NCI-H2029 (cell line): ENCODE measurements around the gene VAMP8.
A peak's percentile ranks its signal among the peaks of the same experiment; 100 is the strongest.
"Not testable (repeated sequence)": the region's sequence is repeated elsewhere in the genome, so short reads cannot be mapped to it uniquely, and the experiment has no call there.

Experiments used
- DNase-seq: peaks from one replicate; lab custom pipeline; 2025; lab: John Stamatoyannopoulos, UW

The VAMP8 gene

DNA sequence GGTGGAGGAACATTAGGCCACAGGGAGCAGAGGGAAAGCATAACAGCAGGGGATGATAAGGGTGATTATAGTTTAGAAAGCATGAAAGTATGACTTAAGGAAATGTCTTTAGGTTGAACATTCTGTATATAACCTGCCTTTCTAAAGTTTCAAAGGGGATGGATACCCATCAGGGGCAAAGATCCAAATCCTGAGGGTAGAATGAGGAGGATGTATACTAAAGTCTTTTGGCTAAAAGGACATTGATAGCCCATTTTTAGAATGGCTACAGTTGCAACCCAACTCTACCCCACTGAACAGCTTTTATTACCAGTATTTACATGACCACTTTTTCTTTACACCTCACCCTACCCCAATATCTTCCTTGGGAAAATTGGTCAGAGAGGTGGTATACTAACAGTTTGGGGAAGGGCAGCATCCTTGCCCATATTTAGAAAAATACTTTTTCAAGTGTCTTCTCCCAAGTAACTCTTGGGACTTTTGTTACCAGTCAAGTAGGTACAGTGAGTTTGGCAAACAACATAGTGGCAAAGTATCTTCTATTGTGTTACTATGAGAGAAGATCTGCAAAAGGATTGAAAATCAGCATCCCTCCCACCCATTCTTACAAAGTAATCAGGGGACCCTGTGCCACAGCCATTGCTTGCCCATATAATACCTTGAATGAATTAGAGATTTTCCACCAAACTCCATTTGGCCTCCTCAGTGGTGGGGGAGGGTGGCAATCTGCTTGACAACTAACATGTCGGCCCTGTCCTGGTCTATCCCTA is 30.1 kb upstream of the VAMP8 start:
- no peak for DNase-seq

DNA sequence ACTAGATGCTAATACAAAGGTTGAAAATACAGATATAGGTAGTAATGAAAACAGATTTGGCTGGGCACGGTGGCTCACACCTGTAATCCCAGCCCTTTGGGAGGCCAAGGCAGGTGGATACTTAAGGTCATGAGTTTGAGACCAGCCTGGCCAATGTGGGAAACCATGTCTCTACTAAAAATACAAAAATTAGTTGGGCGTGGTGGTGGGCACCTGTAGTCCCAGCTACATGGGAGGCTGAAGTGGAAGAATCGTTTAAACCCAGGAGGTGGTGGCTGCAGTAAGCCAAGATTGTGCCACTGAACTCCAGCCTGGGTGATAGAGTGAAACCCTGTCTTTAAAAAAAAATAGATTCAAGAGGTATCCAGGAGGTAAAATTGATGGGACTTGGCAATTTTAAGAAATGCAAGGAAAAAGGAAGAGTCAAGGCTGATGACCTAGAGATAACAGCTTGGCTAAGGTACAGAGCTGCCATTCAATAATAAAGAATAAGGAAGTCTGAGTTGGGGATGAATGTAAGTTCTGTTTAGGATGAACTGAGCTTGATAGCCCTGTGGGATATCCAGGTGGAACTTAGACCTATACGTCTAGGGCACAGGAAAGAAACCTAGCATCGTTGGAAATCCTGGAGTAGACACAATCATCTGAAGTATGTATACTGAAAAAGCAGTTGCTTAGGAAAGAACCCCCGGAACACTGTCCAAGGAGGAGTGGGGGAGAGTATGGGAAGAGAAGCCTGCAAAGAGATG is 29.4 kb upstream of the VAMP8 start:
- DNase-seq: no peak

- no peak for DNase-seq
These were observed 28.8 kb upstream of the VAMP8 start for GRCh38 chr2:85548608-85548900.

- no peak for DNase-seq
These were observed 28.3 kb upstream of the VAMP8 start for GRCh38 chr2:85549095-85549494.

- no peak for DNase-seq
These were observed 27.6 kb upstream of the VAMP8 start for GRCh38 chr2:85549826-85550225.

DNA sequence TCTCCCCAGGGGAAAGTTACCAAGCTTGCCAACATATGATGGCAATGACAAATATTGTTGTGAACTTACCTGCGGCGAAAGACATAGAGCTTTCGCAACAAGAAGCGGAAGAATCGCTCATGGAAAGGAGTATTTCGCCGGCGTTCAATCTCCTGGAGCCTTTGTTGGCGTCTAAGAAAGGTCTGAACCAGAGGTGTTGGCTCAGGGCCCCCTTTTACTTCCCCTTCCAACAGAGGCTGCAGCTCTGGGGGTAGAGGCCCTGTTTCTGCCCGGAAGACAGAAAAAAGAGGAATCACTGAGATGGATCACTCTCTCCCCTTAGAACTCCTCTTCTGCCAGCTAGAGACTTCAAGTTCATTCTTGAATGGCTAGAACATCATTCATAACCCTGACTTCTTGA is 26.9 kb upstream of the VAMP8 start:
- DNase-seq: no peak

GRCh38 chr2:85551698-85552678 is 25.4 kb upstream of the VAMP8 start:
- peak; percentile 58 for DNase-seq

DNA sequence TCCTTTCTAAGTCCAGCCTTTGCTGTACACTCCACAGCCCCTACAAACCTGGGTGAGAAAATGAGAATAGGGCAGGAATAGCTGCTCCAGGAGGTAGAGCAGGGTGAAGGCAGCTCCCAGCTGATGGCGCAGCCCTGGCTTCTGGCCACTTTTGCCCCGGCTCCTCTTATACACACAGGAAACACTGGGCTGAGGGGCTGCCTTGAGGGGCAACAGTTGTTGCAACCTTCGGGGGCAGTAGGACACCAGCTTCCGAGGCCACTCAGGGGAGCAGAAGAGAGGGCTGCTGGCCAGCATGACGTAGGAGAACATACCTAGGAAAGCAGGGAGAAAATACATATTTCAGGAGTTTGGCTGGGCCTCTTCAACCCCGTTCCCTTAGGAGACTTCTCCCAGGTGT is 24.2 kb upstream of the VAMP8 start:
- DNase-seq: no peak

DNA sequence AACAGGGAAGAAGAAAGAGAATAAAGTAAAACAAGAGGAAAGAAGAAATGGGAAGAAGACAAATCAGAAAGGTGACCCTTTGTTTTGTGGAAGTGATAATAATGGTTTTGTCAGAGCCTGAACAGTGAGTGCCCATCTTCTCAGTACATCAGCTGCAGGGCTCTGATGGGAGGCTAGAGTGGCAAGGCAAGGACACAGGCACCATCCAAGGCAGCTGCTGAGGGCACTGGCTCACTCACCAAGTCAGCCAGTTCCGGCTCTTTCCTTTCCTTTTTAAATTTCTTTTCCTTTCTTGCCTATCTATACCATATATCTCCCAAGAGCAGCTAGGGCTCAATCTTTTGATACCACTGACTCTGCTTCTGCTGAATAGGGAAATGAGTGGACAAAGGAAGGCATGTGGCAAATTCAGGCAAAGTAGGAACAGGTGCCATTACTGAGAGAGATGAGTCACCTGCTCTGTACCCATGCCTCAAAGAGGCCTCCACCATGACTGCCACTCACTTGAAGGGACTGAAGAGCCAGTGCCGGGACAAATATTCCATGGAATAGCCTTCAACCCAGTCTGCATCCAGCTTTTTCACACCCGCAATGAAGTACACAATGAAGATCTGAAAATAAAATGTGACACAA is 22.3 kb upstream of the VAMP8 start:
- DNase-seq: no peak

GRCh38 chr2:85557130-85557529 is 20.3 kb upstream of the VAMP8 start:
- no peak for DNase-seq

- no peak for DNase-seq
These were observed 19.2 kb upstream of the VAMP8 start for GRCh38 chr2:85558160-85558559.

- not testable (repeated sequence) for DNase-seq
These were observed 17.0 kb upstream of the VAMP8 start for GRCh38 chr2:85560403-85560726.

GRCh38 chr2:85560812-85561279 is 16.5 kb upstream of the VAMP8 start:
- DNase-seq: no peak

DNA sequence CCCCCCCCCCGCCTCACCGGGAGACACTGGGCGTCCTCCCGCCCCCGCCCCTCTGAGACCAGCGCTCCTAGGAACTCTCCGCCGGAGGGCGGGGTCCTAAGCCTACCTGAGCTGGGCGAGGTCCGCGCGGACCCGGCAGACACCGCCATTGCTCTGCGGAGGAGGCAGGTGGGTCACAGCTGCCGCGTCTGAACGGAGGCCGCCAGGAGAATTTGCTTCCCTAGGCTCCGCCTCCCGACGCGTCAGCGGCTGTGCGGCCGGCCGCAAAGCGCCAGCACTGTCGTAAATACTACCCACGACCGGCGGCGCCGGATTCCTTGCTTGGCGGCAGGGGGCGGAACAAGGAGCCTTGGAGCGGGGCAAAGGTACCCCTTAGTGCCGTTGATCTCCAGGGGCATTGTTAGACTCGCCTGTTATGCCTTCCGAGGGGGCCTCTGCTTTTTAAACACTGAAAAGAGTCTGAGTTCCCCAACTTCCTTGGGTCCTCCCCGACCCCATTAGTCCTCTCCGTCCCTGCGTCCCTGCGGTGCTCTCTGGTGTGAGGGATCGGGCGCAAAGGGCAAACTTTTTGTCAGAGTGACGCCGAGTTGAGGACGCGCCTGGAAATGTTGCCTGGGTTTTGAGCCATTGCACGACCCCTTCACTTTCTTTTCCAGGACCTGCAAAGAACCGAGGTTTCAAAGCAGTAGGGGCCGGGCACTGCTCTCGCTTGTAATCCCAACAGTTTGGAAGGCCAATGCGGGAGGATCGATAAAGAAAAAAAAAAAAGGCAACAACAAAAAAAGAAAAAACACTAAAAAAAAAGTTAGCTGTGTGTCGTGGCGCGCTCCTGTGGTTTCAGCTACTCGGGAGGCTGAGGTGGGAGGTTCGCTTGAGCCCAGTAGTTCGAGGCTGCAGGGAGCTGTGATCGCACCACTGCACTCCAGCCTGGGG is 15.8 kb upstream of the VAMP8 start, which contains the start of gene GGCX:
Gene GGCX (minus strand): TSS at position 214 of the 933 bp plus-strand sequence. CDS start 65 bp downstream, at position 149.
- DNase-seq: peak; percentile 87

DNA sequence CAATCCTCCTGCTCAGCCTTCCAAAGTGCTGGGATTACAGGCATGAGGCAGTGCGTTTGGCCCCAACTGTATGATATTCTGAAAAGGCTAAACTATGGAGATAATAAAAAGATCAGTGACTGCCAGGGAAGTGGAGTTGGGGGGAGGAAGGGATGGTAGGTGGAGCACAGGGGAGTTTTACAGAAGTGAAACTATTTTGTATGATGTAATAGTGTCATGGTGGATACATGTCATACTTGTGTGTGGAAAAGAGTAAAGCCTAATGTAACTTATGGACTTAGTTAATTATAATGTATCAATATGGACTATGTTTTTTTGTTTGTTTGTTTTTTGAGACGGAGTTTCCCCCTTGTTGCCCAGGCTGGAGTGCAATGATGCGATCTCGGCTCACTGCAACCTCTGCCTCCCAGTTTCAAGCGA is 13.2 kb upstream of the VAMP8 start:
- DNase-seq: no peak

DNA sequence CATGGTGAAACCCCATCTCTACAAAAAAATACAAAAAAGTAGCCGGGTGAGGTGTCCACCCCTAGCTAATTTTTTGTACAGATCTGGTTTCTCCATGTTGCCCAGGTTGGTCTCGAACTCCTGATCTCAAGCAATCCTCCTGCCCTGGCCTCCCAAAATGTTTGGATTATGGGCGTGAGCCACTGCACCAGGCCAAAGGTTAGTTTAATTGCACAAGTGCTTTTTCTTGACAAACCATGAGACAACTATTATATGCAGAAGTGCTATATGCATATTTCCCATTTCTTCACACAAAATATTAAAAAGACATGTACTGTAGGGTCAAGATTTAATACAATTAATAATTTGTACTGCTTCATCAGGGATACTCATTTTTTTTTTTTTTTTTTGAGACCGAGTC is 11.1 kb upstream of the VAMP8 start:
- no peak for DNase-seq

DNA sequence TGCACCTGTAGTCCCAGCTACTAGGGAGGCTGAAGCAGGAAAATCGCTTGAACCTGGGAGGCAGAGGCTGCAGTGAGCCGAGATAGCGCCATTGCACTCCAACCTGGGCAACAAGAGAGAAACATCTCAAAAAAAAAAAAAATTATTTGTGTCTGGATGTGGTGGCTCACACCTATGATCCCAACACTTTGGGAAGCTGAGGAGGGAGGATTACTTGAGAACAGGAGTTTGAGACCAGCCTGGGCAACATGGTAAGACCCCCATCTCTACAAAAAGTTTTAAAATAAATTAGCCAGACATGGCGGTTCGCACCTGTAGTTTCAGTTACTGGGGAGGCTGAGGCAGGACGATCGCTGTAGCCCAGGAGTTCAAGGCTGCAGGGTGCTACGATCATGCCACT is 1.6 kb upstream of the VAMP8 start:
- no peak for DNase-seq

- no peak for DNase-seq
These were observed 362 bp upstream of the VAMP8 start for GRCh38 chr2:85577063-85577385.

DNA sequence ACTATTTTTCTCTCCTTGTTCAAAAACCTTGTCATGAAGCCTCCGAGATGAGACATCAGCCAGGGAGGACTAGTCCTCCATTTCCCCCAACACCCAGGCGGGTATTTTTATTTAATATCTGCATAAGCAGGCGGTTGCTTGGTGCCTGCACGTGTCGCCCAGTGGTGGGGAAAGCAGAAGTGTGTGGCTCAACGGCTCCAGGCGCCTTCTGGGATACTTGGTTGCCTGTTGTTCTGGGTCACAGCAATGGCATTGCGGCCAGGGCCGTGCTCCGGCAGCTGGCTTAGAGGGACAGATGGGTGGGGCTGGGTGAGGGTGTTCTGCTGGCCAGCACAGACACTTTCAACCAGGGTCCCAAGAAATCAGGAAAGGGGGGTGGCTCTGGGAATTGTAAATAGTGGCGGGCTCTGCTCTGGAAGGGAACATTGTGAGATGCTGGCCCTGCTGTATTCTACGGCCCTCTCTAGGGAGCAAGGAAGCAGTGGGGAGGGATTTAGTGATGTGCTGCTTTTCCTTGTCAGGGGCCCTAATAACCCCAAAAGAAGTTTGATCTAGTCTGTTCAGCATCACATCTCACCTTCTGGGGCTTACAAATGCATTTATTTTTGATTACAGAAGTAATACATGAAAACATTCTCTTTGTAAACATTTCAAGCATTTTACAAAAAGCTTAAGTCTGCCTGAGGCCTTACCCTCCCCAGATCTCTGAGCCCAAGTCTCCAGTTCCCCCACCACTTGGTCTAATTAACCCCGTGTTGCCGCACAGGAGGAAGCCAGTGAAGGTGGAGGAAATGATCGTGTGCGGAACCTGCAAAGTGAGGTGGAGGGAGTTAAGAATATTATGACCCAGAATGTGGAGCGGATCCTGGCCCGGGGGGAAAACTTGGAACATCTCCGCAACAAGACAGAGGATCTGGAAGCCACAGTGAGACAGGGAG is 1.1 kb downstream of the VAMP8 start:
- DNase-seq: no peak
